Measurements from ENCODE around the gene ULK2. TPM values are rescaled to one million over a fixed set of nuclear protein-coding genes. Genes with fewer than 3 reads are reported as not detected.
A peak's percentile ranks its signal among the peaks of the same experiment; 100 is the strongest.

Gene ULK2
- polyA plus RNA-seq, 1 donor = 16.9 TPM

DNA sequence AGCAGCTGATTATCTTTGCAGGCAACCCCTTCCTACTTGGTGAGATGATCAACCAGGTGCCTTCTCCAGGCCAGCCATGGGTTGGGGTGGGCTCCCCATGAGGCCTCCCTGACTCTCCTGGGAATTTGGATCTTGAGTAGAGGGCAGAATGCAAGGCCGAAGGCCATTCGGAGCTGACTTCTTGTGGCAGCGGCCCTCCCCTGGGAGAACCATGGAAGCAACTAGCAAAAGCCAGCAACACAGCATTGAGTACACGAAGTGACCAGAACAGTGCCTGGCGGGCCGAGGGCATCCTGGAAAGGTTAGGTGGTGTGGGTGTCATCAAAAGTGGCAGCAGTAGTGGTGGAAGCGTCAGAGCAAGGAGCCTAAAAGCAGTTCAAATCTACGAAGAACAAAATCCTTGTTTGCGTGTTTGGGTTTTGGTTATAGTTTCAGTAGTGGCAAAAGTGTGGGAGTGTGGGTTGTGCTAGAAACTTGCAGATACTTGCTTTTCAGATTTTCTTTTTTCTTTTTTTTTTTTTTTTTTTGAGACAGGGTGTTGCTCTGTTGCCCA, 117.6 kb downstream of the ULK2 start:
- 100% methylated on average over 2 of the region's 9 CpGs for WGBS (ENCODE audit: insufficient coverage, low lambda C conversion rate)
- Histone ChIP-seq H3K27ac (ENCODE audit: low read length) (no peak overlapping the region), H3K9me3 (ENCODE audit: control insufficient read depth, low read depth, low read length) (no peaks in the 10 kb centered on the region), H3K4me1 (ENCODE audit: control insufficient read depth, insufficient read depth, low read length) (peaks cover 12% of the 10 kb centered on the region), H3K36me3 (ENCODE audit: control insufficient read depth, insufficient read depth, low read length) (no peaks in the 10 kb centered on the region), H3K4me3 (ENCODE audit: low read length) (no peak overlapping the region), H3K27me3 (ENCODE audit: control insufficient read depth, insufficient read depth, low read length) (no peaks in the 10 kb centered on the region)
- DNase-seq = no peak

DNA sequence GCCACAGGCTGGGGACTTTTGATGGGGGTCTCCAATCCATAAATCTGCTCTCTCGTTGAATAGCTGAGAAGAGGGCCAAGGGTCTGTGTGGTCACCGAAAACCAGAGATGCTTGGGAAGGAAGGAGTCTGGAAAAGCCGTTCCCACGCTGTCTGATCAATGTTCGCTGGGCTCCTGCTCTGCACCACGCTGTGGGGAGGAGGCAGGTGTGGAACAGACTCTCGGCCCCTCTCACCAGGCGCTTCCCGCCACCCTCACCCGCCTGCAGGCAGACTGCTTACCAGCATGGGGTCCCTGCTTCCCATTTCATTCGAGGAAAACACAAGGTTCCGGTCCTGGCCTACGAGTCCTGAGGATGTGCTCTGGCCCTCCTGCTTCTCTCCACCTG, 118.9 kb downstream of the ULK2 start:
- DNase-seq = no peak
- H3K27me3 ChIP-seq (ENCODE audit: control insufficient read depth, insufficient read depth, low read length) = no peaks in the 10 kb centered on the region
- H3K36me3 ChIP-seq (ENCODE audit: control insufficient read depth, insufficient read depth, low read length) = no peaks in the 10 kb centered on the region
- no peak overlapping the region for H3K4me3 ChIP-seq (ENCODE audit: low read length)
- peaks cover 14% of the 10 kb centered on the region for H3K4me1 ChIP-seq (ENCODE audit: control insufficient read depth, insufficient read depth, low read length)
- H3K9me3 ChIP-seq (ENCODE audit: control insufficient read depth, low read depth, low read length) = no peaks in the 10 kb centered on the region
- no peak overlapping the region for H3K27ac ChIP-seq (ENCODE audit: low read length)
- WGBS (ENCODE audit: insufficient coverage, low lambda C conversion rate) = no CpG with 5 or more reads among the region's 13 CpGs

DNA sequence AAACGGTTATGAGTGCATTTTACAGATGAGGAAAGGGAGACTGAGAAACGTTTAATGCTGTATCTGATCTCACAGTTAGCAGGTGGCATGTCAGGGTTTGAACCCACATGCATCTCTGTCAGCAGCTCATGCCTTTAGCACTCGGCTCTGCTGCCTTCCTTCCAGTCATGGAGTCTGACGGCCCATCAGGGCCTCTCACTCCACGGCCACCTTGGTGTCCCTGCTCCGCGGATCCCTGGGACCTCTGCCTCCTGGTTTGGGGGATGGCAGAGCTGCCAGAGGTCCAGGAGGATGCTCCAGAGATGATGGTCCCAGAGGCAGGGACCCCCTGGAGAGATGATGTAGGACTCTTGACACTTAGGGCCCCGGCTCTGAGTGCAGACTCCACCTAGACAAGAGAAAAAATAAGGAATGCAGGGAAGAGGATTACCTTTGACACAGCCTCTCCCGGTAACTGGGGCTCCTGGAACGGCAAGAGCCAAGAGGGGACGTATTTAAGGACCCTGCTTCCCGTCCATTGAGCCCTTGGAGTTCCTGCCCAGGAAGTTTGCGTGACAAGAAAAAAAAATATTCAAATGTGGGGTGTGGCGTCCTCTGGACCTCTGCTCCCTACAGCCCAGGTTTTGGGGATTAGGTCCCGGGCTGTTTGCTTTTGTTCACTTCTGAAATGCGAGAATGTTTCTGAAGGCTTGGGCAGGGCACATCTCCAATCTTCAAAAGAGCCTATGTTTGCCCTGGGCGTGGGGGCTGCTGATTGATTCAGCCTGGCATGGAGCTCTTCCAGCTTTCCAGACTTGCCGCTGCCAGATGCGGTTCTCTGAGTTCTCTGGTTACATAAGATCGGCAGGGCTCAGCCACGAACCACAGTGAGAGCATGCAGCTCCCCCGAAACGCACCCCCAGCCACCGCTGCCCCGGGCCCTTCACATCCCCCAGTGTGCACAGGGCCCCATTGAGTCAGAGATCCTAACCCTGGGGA, 119.6 kb downstream of the ULK2 start, which contains the start of gene ALDH3A1:
ALDH3A1 (minus strand) TSS at position 470 of the 978 bp plus-strand sequence. CDS start 3,169 bp downstream, outside the sequence.
- no CpG with 5 or more reads among the region's 25 CpGs for WGBS (ENCODE audit: insufficient coverage, low lambda C conversion rate)
- Histone ChIP-seq H3K9me3 (ENCODE audit: control insufficient read depth, low read depth, low read length) (no peaks in the 10 kb centered on the region), H3K27ac (ENCODE audit: low read length) (no peak within 1 kb of the TSS)

DNA sequence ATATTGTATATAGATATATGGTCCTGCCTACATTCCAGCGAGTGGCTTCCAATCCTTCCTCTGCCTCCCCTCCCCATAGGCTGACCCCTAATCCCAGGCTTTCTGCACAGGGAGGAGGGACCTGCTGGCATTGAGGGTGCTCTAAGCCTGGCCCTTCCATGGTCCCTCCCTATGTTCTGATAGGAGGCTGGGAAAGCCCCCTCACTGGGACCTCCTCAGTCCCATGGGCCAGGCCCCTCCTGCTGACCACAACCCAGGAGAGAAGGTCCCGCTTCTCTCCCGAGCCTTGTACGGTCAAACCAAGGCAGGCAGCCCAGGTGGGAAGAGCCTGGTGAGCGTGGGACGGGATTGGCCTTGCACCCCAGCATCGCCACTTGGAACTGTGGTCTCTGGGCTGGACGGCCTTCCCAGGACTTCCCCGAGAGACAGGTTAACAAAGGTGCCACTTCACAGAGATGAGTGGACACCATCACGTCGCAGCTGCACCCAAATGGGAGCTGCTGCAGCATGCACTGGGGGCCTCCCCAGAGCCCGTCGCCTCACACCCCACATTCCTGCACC, 120.5 kb downstream of the ULK2 start:
- H3K9me3 ChIP-seq (ENCODE audit: control insufficient read depth, low read depth, low read length) = no peaks in the 10 kb centered on the region
- H3K36me3 ChIP-seq (ENCODE audit: control insufficient read depth, insufficient read depth, low read length) = no peaks in the 10 kb centered on the region
- H3K27ac ChIP-seq (ENCODE audit: low read length) = no peak overlapping the region
- peaks cover 14% of the 10 kb centered on the region for H3K4me1 ChIP-seq (ENCODE audit: control insufficient read depth, insufficient read depth, low read length)
- H3K4me3 ChIP-seq (ENCODE audit: low read length) = no peak overlapping the region
- WGBS (ENCODE audit: insufficient coverage, low lambda C conversion rate) = no CpG with 5 or more reads among the region's 13 CpGs
- no peak for DNase-seq
- H3K27me3 ChIP-seq (ENCODE audit: control insufficient read depth, insufficient read depth, low read length) = no peaks in the 10 kb centered on the region

More for the DNA sequence above, 119.6 kb downstream of the ULK2 start, which contains the start of gene ALDH3A1:
- Histone ChIP-seq H3K27me3 (ENCODE audit: control insufficient read depth, insufficient read depth, low read length) (no peaks in the 10 kb centered on the region), H3K4me3 (ENCODE audit: low read length) (no peak within 1 kb of the TSS), H3K4me1 (ENCODE audit: control insufficient read depth, insufficient read depth, low read length) (peaks cover 14% of the 10 kb centered on the region), H3K36me3 (ENCODE audit: control insufficient read depth, insufficient read depth, low read length) (no peaks in the 10 kb centered on the region)
- peak in 1 of 2 donors; percentile 43 for DNase-seq

DNA sequence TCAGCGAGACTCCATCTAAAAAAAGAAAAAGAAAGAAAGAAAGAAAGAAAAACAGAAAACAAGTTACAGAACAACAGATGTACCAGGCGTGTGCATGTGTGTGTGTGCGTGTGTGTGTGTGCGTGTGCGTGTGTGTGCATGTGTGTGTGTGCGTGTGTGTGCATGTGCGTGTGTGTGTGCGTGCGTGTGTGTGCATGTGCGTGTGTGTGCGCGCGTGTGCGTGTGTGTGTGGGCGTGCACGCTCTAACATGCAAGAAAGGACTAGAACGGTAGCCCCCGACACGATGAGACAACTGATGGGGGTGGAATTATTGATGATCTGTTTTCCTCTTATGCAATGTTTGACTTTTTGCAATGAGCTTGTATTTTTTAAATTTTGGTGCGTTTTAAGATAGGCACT, 121.2 kb downstream of the ULK2 start:
- no peaks in the 10 kb centered on the region for H3K9me3 ChIP-seq (ENCODE audit: control insufficient read depth, low read depth, low read length)
- H3K4me1 ChIP-seq (ENCODE audit: control insufficient read depth, insufficient read depth, low read length) = peaks cover 14% of the 10 kb centered on the region
- no peak overlapping the region for H3K4me3 ChIP-seq (ENCODE audit: low read length)
- no peaks in the 10 kb centered on the region for H3K36me3 ChIP-seq (ENCODE audit: control insufficient read depth, insufficient read depth, low read length)
- DNase-seq = no peak
- no peak overlapping the region for H3K27ac ChIP-seq (ENCODE audit: low read length)
- WGBS (ENCODE audit: insufficient coverage, low lambda C conversion rate) = 83% methylated on average over 1 of the region's 20 CpGs
- no peaks in the 10 kb centered on the region for H3K27me3 ChIP-seq (ENCODE audit: control insufficient read depth, insufficient read depth, low read length)

DNA sequence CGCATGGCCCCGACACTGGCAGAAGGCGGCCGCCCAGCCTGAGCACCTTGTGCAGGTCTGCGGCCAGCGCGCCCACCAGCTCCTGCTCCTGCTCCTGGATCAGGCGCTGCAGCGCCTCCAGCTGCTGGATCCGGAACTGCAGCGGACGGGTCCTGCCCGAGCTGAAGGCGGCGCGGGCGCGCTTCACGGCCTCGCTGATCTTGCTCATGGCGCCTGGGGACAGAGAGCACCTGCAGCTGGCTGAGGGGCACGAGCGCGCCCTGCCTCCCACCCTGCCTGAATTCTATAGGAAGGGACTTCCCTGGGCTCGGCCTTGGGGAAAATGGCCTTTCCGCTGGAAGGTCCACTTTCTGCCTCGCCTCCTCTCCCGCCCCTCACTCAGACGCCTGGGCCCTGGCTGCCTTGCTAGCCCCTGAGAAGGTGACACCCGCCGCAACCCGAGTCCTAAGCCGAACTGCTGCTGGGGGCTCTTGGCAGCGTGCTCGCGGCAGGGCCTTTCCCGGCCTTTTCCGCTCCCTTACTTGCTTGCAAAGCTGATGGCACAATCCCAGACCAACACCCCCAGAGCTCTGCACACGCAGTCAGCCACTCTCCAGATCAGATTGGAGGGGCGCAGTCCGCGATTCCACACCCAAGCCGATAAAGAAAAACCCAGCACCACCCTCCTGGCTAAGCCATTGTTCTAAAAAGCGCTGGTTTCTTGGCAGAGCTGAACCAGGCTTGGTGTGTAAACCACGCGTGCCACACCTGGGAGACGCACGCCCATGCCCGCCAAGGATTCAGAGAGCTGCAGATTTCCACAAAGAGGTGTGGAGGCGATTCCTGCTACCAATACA, 122.6 kb downstream of the ULK2 start:
- no peak overlapping the region for H3K27ac ChIP-seq (ENCODE audit: low read length)
- H3K27me3 ChIP-seq (ENCODE audit: control insufficient read depth, insufficient read depth, low read length) = no peaks in the 10 kb centered on the region
- WGBS (ENCODE audit: insufficient coverage, low lambda C conversion rate) = no CpG with 5 or more reads among the region's 50 CpGs
- H3K4me3 ChIP-seq (ENCODE audit: low read length) = peak overlapping the region; percentile 38
- H3K9me3 ChIP-seq (ENCODE audit: control insufficient read depth, low read depth, low read length) = no peaks in the 10 kb centered on the region
- DNase-seq = peak; percentile 92
- no peaks in the 10 kb centered on the region for H3K36me3 ChIP-seq (ENCODE audit: control insufficient read depth, insufficient read depth, low read length)
- H3K4me1 ChIP-seq (ENCODE audit: control insufficient read depth, insufficient read depth, low read length) = peaks cover 14% of the 10 kb centered on the region

DNA sequence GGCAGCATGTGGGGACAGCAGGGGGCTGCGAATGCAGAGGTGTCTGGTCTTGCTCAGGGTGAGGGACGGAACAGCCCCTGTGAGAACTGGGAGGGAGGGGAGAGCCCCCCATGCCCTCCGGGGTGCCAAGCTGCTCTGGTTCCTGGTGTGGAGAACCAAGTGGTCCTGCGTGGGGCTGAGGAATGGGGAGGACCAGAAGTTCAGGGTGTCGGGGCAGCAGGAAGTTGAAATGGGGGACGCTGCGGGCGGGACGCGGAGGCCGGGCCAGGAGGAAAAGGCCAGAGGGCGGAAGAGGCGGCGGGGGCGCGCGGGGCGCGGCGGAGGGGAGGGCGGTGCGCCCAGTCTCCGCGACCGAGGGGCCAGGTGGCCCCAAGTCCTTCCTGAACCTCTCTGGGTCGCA, 123.2 kb downstream of the ULK2 start:
- no peak for DNase-seq

DNA sequence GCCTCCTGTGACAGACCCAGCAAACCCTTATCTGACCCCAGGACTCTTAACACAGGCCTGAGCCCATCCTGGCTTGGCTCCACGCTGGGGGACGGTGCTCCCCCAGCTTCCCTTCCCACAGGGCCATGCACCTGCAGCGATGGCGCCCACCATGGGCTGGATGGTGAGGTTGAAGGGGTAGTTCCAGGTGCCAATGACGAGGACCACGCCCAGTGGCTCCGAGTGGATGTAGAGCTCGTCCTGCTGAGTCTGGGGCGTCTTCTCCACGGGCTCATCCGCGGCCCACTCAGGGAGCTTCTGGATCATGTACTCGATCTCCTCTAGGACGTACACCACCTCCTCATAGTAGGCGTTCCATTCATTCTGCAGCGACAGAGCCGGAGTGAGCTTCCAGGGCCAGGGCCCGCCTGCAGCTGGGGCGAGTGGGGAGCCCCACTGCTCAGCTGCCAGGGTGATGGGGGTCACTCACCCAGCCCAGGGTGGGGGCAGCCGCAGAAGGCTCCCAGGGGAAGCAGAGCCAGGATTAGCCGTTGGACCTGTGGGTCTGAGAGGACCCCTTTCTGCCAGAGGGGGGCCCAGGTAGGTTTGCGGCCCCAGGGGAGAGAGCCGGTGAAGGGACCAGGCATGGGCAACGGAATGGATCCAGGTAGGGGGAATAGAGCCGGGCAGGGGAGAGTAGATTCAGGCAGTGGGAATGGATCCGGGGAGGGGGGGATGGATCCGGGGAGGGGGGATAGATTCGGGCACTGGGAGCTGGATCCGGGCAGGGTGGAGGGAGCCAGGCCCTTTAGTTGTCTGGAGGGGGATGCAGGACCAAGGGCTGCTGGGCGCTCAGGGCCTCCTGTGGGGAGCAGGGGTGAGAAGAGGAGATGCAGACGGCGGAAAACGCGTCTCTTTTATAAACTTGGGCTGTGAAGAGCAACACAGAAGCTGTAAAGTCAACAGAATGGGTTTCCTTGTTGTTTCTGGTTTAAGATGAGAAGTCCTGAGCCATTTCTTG, 124.3 kb downstream of the ULK2 start:
- WGBS (ENCODE audit: insufficient coverage, low lambda C conversion rate) = 100% methylated on average over 6 of the region's 34 CpGs
- Histone ChIP-seq H3K4me1 (ENCODE audit: control insufficient read depth, insufficient read depth, low read length) (peaks cover 12% of the 10 kb centered on the region), H3K36me3 (ENCODE audit: control insufficient read depth, insufficient read depth, low read length) (no peaks in the 10 kb centered on the region), H3K27me3 (ENCODE audit: control insufficient read depth, insufficient read depth, low read length) (no peaks in the 10 kb centered on the region), H3K27ac (ENCODE audit: low read length) (no peak overlapping the region), H3K9me3 (ENCODE audit: control insufficient read depth, low read depth, low read length) (no peaks in the 10 kb centered on the region), H3K4me3 (ENCODE audit: low read length) (no peak overlapping the region)
- DNase-seq = no peak

More for the DNA sequence above, 123.2 kb downstream of the ULK2 start:
- Histone ChIP-seq H3K4me3 (ENCODE audit: low read length) (peak overlapping the region; percentile 31), H3K27ac (ENCODE audit: low read length) (no peak overlapping the region), H3K9me3 (ENCODE audit: control insufficient read depth, low read depth, low read length) (no peaks in the 10 kb centered on the region), H3K4me1 (ENCODE audit: control insufficient read depth, insufficient read depth, low read length) (peaks cover 14% of the 10 kb centered on the region), H3K36me3 (ENCODE audit: control insufficient read depth, insufficient read depth, low read length) (no peaks in the 10 kb centered on the region), H3K27me3 (ENCODE audit: control insufficient read depth, insufficient read depth, low read length) (no peaks in the 10 kb centered on the region)
- WGBS (ENCODE audit: insufficient coverage, low lambda C conversion rate) = no CpG with 5 or more reads among the region's 26 CpGs

DNA sequence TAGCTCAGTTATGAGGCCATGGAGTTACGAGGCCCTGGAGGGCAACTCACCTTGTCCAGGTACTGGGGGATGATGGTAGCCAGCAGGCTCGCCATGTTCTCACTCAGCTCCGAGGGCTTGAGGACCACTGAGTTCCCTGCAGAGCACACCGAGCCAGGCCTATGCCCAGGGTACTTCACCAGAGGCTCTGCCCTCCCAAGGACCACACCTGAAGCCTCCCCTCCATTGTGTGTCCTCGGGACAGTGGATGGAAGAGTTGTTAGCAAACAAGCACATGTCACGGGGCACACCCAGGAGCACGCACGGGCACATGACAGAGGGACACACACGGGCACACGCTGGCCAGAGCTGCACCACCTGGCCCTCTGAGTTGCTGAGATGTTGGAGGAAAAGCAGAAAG, 125.2 kb downstream of the ULK2 start:
- peaks cover 9% of the 10 kb centered on the region for H3K4me1 ChIP-seq (ENCODE audit: control insufficient read depth, insufficient read depth, low read length)
- no peaks in the 10 kb centered on the region for H3K27me3 ChIP-seq (ENCODE audit: control insufficient read depth, insufficient read depth, low read length)
- H3K36me3 ChIP-seq (ENCODE audit: control insufficient read depth, insufficient read depth, low read length) = no peaks in the 10 kb centered on the region
- DNase-seq = no peak
- no peak overlapping the region for H3K27ac ChIP-seq (ENCODE audit: low read length)
- WGBS (ENCODE audit: insufficient coverage, low lambda C conversion rate) = no CpG with 5 or more reads among the region's 10 CpGs
- no peaks in the 10 kb centered on the region for H3K9me3 ChIP-seq (ENCODE audit: control insufficient read depth, low read depth, low read length)
- H3K4me3 ChIP-seq (ENCODE audit: low read length) = no peak overlapping the region

Data from large intestine (tissue), 3 donors.